Measurements from ENCODE around the gene MAPT. TPM values are rescaled to one million over a fixed set of nuclear protein-coding genes. Genes with fewer than 3 reads are reported as not detected.

Gene MAPT
- total RNA-seq, 3 donors from 2014 or later (not counting 1 experiment from before 2014, with no cell fraction given), result 0.14 to 1.3 (median 0.58) TPM

DNA sequence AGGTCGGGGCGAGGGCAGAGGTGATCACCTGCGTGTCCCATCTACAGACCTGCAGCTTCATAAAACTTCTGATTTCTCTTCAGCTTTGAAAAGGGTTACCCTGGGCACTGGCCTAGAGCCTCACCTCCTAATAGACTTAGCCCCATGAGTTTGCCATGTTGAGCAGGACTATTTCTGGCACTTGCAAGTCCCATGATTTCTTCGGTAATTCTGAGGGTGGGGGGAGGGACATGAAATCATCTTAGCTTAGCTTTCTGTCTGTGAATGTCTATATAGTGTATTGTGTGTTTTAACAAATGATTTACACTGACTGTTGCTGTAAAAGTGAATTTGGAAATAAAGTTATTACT, 133.6 kb downstream of the MAPT start:
- no peak overlapping the region for H3K4me3 Mint-ChIP-seq
- Histone ChIP-seq H3K9me3 (ENCODE audit: control insufficient read depth, insufficient read depth, low read length) (no peaks in the 10 kb centered on the region), H3K27ac (ENCODE audit: low read length) (no peak overlapping the region), H3K27me3 (ENCODE audit: control insufficient read depth, insufficient read depth, low read length) (no peaks in the 10 kb centered on the region), H3K36me3 (ENCODE audit: control insufficient read depth, insufficient read depth, low read length) (peaks cover 35% of the 10 kb centered on the region), H3K4me3 (ENCODE audit: low read length) (no peak overlapping the region), H3K4me1 (ENCODE audit: control insufficient read depth, insufficient read depth, low read length) (peaks cover 33% of the 10 kb centered on the region)
- peaks cover 45 to 52% of the 10 kb centered on the region in 2 donors for H3K4me1 Mint-ChIP-seq
- intact Hi-C loops (cut with micrococcal nuclease), result no loop called here
- H3K36me3 Mint-ChIP-seq, result peaks cover 11% of the 10 kb centered on the region
- H3K9me3 Mint-ChIP-seq, result no peaks in the 10 kb centered on the region
- H3K27ac Mint-ChIP-seq, result peak overlapping the region; percentile 83 to 90
- ATAC-seq (no peak), DNase-seq (no peak)
- WGBS (ENCODE audit: insufficient coverage), result 99% methylated on average over 4 of the region's 4 CpGs
- no peaks in the 10 kb centered on the region for H3K27me3 Mint-ChIP-seq (ENCODE audit: low read depth in 2 of 2)
- TF ChIP-seq, protein P1, sequence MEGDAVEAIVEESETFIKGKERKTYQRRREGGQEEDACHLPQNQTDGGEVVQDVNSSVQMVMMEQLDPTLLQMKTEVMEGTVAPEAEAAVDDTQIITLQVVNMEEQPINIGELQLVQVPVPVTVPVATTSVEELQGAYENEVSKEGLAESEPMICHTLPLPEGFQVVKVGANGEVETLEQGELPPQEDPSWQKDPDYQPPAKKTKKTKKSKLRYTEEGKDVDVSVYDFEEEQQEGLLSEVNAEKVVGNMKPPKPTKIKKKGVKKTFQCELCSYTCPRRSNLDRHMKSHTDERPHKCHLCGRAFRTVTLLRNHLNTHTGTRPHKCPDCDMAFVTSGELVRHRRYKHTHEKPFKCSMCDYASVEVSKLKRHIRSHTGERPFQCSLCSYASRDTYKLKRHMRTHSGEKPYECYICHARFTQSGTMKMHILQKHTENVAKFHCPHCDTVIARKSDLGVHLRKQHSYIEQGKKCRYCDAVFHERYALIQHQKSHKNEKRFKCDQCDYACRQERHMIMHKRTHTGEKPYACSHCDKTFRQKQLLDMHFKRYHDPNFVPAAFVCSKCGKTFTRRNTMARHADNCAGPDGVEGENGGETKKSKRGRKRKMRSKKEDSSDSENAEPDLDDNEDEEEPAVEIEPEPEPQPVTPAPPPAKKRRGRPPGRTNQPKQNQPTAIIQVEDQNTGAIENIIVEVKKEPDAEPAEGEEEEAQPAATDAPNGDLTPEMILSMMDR (IDR thresholded peaks at IDR 0.05), result no peak

DNA sequence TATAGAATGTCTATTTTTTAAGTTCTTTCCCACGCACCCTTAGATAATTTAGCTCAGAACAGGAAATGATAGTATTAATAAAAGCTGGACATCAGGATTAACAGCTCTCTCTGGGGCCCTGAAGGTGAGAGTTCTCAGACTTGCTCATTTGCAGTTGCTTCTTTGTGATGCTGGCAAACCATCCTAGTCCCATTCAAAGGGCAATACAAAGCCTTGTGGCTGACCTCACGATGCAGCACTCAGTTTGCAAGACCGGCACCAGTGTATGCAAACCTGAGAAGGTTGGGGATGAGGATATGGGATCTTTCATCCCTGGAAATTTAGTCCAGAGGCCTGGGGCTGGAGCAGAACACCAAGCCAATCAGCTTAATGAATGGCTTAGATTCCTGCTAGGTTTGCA, 134.0 kb downstream of the MAPT start:
- ATAC-seq (no peak), DNase-seq (no peak)
- peaks cover 32% of the 10 kb centered on the region for H3K4me1 ChIP-seq (ENCODE audit: control insufficient read depth, insufficient read depth, low read length)
- peaks cover 11% of the 10 kb centered on the region for H3K36me3 Mint-ChIP-seq
- no peak overlapping the region for H3K27ac ChIP-seq (ENCODE audit: low read length)
- intact Hi-C loops (cut with micrococcal nuclease), result no loop called here
- no peak overlapping the region for H3K4me3 ChIP-seq (ENCODE audit: low read length)
- no peaks in the 10 kb centered on the region for H3K27me3 ChIP-seq (ENCODE audit: control insufficient read depth, insufficient read depth, low read length)
- H3K27ac Mint-ChIP-seq, result peak overlapping the region; percentile 83 to 90
- H3K9me3 ChIP-seq (ENCODE audit: control insufficient read depth, insufficient read depth, low read length), result no peaks in the 10 kb centered on the region
- H3K9me3 Mint-ChIP-seq, result no peaks in the 10 kb centered on the region
- H3K4me3 Mint-ChIP-seq, result no peak overlapping the region
- peaks cover 45 to 52% of the 10 kb centered on the region in 2 donors for H3K4me1 Mint-ChIP-seq
- peaks cover 39% of the 10 kb centered on the region for H3K36me3 ChIP-seq (ENCODE audit: control insufficient read depth, insufficient read depth, low read length)
- 96% methylated on average over 3 of the region's 3 CpGs for WGBS (ENCODE audit: insufficient coverage)
- H3K27me3 Mint-ChIP-seq (ENCODE audit: low read depth in 2 of 2), result no peaks in the 10 kb centered on the region
- TF ChIP-seq, protein P1 (IDR thresholded peaks at IDR 0.05), result no peak

DNA sequence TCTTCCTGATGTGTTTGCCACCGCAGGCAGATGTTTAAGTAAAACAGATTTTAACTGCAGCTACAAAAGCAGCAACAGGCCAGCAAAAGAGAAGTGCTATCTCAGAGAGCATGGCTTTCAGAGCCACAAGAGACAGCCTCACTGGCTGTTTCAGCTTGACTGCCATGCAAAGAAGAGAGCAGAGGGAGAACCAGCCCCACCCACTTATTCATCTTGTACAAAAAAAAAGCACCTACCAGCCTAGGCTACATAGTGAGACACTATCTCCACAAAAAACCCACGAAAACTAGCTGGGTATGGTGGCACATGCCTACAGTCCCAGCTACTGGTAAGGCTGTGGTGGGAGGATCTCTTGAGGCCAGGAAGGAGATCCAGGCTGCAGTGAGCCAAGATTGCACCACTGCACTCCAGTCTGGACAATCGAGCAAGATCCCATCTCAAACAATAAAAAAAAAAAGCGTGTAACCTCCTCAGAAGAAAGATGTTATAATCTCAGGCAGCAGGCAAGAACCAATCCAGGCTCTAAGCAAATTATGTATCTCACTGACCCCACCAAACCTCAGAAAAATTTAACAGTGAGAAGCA, 134.7 kb downstream of the MAPT start:
- Histone ChIP-seq H3K9me3 (ENCODE audit: control insufficient read depth, insufficient read depth, low read length) (no peaks in the 10 kb centered on the region), H3K27me3 (ENCODE audit: control insufficient read depth, insufficient read depth, low read length) (no peaks in the 10 kb centered on the region), H3K36me3 (ENCODE audit: control insufficient read depth, insufficient read depth, low read length) (peaks cover 46% of the 10 kb centered on the region), H3K27ac (ENCODE audit: low read length) (no peak overlapping the region), H3K4me1 (ENCODE audit: control insufficient read depth, insufficient read depth, low read length) (peaks cover 25% of the 10 kb centered on the region), H3K4me3 (ENCODE audit: low read length) (no peak overlapping the region)
- Mint-ChIP-seq H3K4me3 (no peak overlapping the region), H3K27ac (peak overlapping the region; percentile 83 to 90), H3K36me3 (peaks cover 11% of the 10 kb centered on the region), H3K27me3 (ENCODE audit: low read depth in 2 of 2) (no peaks in the 10 kb centered on the region), H3K4me1 (peaks cover 39 to 46% of the 10 kb centered on the region in 2 donors), H3K9me3 (no peaks in the 10 kb centered on the region)
- intact Hi-C loops (cut with micrococcal nuclease), result no loop called here
- TF ChIP-seq, protein P1 (IDR thresholded peaks at IDR 0.05), result no peak
- ATAC-seq, result peak in 1 of 3 donors; percentile 17
- WGBS (ENCODE audit: insufficient coverage), result 83% methylated on average over 4 of the region's 4 CpGs
- no peak for DNase-seq

DNA sequence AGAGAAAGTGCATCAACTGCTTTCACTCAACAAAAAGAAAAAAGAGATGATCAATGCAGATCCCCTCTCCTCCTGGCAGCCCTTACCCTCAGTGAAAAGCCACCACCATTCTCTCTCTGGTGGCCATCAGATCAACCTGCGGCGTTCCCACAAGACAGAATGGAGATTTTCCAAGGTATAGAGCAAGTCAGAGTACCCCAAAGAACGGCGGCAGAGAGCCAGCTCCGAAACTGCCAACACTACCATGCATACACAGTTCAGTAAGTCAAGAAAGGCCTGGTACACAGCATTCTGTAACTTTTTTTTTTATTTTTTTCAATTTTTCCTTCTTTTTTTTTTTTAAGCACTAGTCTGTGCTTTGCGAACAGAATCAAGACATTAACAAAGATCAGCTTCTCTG, 135.3 kb downstream of the MAPT start:
- H3K4me1 ChIP-seq (ENCODE audit: control insufficient read depth, insufficient read depth, low read length), result peaks cover 24% of the 10 kb centered on the region
- 96% methylated on average over 6 of the region's 6 CpGs for WGBS (ENCODE audit: insufficient coverage)
- peaks cover 52% of the 10 kb centered on the region for H3K36me3 ChIP-seq (ENCODE audit: control insufficient read depth, insufficient read depth, low read length)
- Mint-ChIP-seq H3K4me1 (peaks cover 41 to 43% of the 10 kb centered on the region in 2 donors), H3K36me3 (peaks cover 11% of the 10 kb centered on the region), H3K27me3 (ENCODE audit: low read depth in 2 of 2) (no peaks in the 10 kb centered on the region), H3K27ac (peak overlapping the region; percentile 83 to 90), H3K9me3 (no peaks in the 10 kb centered on the region), H3K4me3 (no peak overlapping the region)
- TF ChIP-seq, protein P1 (IDR thresholded peaks at IDR 0.05), result no peak
- intact Hi-C loops (cut with micrococcal nuclease), result no loop called here
- no peak overlapping the region for H3K27ac ChIP-seq (ENCODE audit: low read length)
- DNase-seq, result no peak
- no peaks in the 10 kb centered on the region for H3K9me3 ChIP-seq (ENCODE audit: control insufficient read depth, insufficient read depth, low read length)
- H3K4me3 ChIP-seq (ENCODE audit: low read length), result no peak overlapping the region
- no peaks in the 10 kb centered on the region for H3K27me3 ChIP-seq (ENCODE audit: control insufficient read depth, insufficient read depth, low read length)
- no peak for ATAC-seq

All from natural killer cell (primary cell).